ENCODE measurements around the gene IL15RA. TPM values are rescaled to one million over a fixed set of nuclear protein-coding genes. Genes with fewer than 3 reads are reported as not detected.
A peak's percentile ranks its signal among the peaks of the same experiment; 100 is the strongest.
"Not testable (repeated sequence)": the region's sequence is repeated elsewhere in the genome, so short reads cannot be mapped to it uniquely, and the experiment has no call there.

Gene IL15RA
- total RNA-seq, 1 donor from 2014 or later: 3.1 TPM

- no peak overlapping the region for H2AFZ ChIP-seq (ENCODE audit: low read depth, low read length)
- no peaks in the 10 kb centered on the region for H4K20me1 ChIP-seq (ENCODE audit: insufficient read depth, low read length)
- Mint-ChIP-seq H3K4me1 (ENCODE audit: low read depth, unreplicated experiment) (peaks cover 32% of the 10 kb centered on the region), H3K27ac (ENCODE audit: unreplicated experiment) (no peak overlapping the region), H3K9me3 (ENCODE audit: unreplicated experiment) (peaks cover 1% of the 10 kb centered on the region), H3K27me3 (ENCODE audit: low read depth, unreplicated experiment) (peaks cover 3% of the 10 kb centered on the region), H3K4me3 (ENCODE audit: unreplicated experiment) (no peak overlapping the region), H3K36me3 (ENCODE audit: low read depth, unreplicated experiment) (no peaks in the 10 kb centered on the region)
- DNase-seq (ENCODE audit: low read depth): no peak
- H3K4me2 ChIP-seq (ENCODE audit: low read length): no peak overlapping the region
- no peak overlapping the region for H3K9ac ChIP-seq (ENCODE audit: low read length)
- peaks cover 35% of the 10 kb centered on the region for H3K4me1 ChIP-seq (ENCODE audit: insufficient read depth, low read length)
- TF ChIP-seq EZH2 (IDR thresholded peaks at IDR 0.05; ENCODE audit: insufficient read depth, low read length) (no peak), CTCF (IDR thresholded peaks at IDR 0.05; ENCODE audit: insufficient read depth, low read depth, low read length) (no peak)
- no peak overlapping the region for H3K4me3 ChIP-seq (ENCODE audit: insufficient read depth, low read depth, low read length)
- H3K9me3 ChIP-seq (ENCODE audit: insufficient read depth, low read depth, low read length): no peaks in the 10 kb centered on the region
- no peak overlapping the region for H3K27ac ChIP-seq (ENCODE audit: low read depth, low read length)
- no peaks in the 10 kb centered on the region for H3K36me3 ChIP-seq (ENCODE audit: insufficient read depth, low read length)
- no peak for FAIRE-seq
- no peaks in the 10 kb centered on the region for H3K79me2 ChIP-seq (ENCODE audit: insufficient read depth, low read length)
- H3K27me3 ChIP-seq (ENCODE audit: insufficient read depth, low read length): no peaks in the 10 kb centered on the region
Observed at GRCh38 chr10:5947471-5948207, 29.7 kb downstream of the IL15RA start.

GRCh38 chr10:5946786-5947185 is 30.6 kb downstream of the IL15RA start:
- H3K27me3 ChIP-seq (ENCODE audit: insufficient read depth, low read length): no peaks in the 10 kb centered on the region
- H2AFZ ChIP-seq (ENCODE audit: low read depth, low read length): no peak overlapping the region
- H3K27me3 Mint-ChIP-seq (ENCODE audit: low read depth, unreplicated experiment): peaks cover 2% of the 10 kb centered on the region
- no peaks in the 10 kb centered on the region for H3K36me3 ChIP-seq (ENCODE audit: insufficient read depth, low read length)
- TF ChIP-seq EZH2 (IDR thresholded peaks at IDR 0.05; ENCODE audit: insufficient read depth, low read length) (no peak), CTCF (IDR thresholded peaks at IDR 0.05; ENCODE audit: insufficient read depth, low read depth, low read length) (no peak)
- no peak overlapping the region for H3K4me3 ChIP-seq (ENCODE audit: insufficient read depth, low read depth, low read length)
- no peaks in the 10 kb centered on the region for H3K79me2 ChIP-seq (ENCODE audit: insufficient read depth, low read length)
- no peaks in the 10 kb centered on the region for H4K20me1 ChIP-seq (ENCODE audit: insufficient read depth, low read length)
- FAIRE-seq (no peak), DNase-seq (ENCODE audit: low read depth) (no peak)
- H3K27ac Mint-ChIP-seq (ENCODE audit: unreplicated experiment): no peak overlapping the region
- H3K9me3 ChIP-seq (ENCODE audit: insufficient read depth, low read depth, low read length): no peaks in the 10 kb centered on the region
- H3K4me1 ChIP-seq (ENCODE audit: insufficient read depth, low read length): peaks cover 35% of the 10 kb centered on the region
- H3K27ac ChIP-seq (ENCODE audit: low read depth, low read length): no peak overlapping the region
- H3K9me3 Mint-ChIP-seq (ENCODE audit: unreplicated experiment): peaks cover 1% of the 10 kb centered on the region
- H3K4me1 Mint-ChIP-seq (ENCODE audit: low read depth, unreplicated experiment): peaks cover 32% of the 10 kb centered on the region
- H3K4me2 ChIP-seq (ENCODE audit: low read length): no peak overlapping the region
- no peak overlapping the region for H3K4me3 Mint-ChIP-seq (ENCODE audit: unreplicated experiment)
- no peak overlapping the region for H3K9ac ChIP-seq (ENCODE audit: low read length)
- no peaks in the 10 kb centered on the region for H3K36me3 Mint-ChIP-seq (ENCODE audit: low read depth, unreplicated experiment)

- peak overlapping the region; percentile 29 for H3K4me3 ChIP-seq (ENCODE audit: insufficient read depth, low read depth, low read length)
- H3K36me3 ChIP-seq (ENCODE audit: insufficient read depth, low read length); H4K20me1 ChIP-seq (ENCODE audit: insufficient read depth, low read length); H3K36me3 Mint-ChIP-seq (ENCODE audit: low read depth, unreplicated experiment); H3K9me3 Mint-ChIP-seq (ENCODE audit: unreplicated experiment); H3K27me3 ChIP-seq (ENCODE audit: insufficient read depth, low read length); H3K4me3 Mint-ChIP-seq (ENCODE audit: unreplicated experiment); H3K79me2 ChIP-seq (ENCODE audit: insufficient read depth, low read length); H3K27ac Mint-ChIP-seq (ENCODE audit: unreplicated experiment); DNase-seq (ENCODE audit: low read depth); H3K9me3 ChIP-seq (ENCODE audit: insufficient read depth, low read depth, low read length); H3K27me3 Mint-ChIP-seq (ENCODE audit: low read depth, unreplicated experiment); FAIRE-seq: not testable (repeated sequence)
- H2AFZ ChIP-seq (ENCODE audit: low read depth, low read length): peak overlapping the region; percentile 76
- peak overlapping the region; percentile 100 for H3K27ac ChIP-seq (ENCODE audit: low read depth, low read length)
- peaks cover 32% of the 10 kb centered on the region for H3K4me1 Mint-ChIP-seq (ENCODE audit: low read depth, unreplicated experiment)
- peaks cover 35% of the 10 kb centered on the region for H3K4me1 ChIP-seq (ENCODE audit: insufficient read depth, low read length)
- peak overlapping the region; percentile 76 for H3K4me2 ChIP-seq (ENCODE audit: low read length)
- peak overlapping the region; percentile 78 for H3K9ac ChIP-seq (ENCODE audit: low read length)
Observed at GRCh38 chr10:5946419-5946775, 30.9 kb downstream of the IL15RA start.
